Smooth muscle cell of the coronary artery (primary cell): ENCODE measurements around the gene STYX. TPM values are rescaled to one million over a fixed set of nuclear protein-coding genes. Genes with fewer than 3 reads are reported as not detected.

Experiments
- total RNA-seq: library from RNA; depleted of rRNA; stranded (reverse); fragments of >200 nt; gene quantifications from 2 replicates; pipeline ENCODE4 v1.2.3, GENCODE V29; 2014; ENCODE audit warnings: low replicate concordance

The STYX gene, protein sequence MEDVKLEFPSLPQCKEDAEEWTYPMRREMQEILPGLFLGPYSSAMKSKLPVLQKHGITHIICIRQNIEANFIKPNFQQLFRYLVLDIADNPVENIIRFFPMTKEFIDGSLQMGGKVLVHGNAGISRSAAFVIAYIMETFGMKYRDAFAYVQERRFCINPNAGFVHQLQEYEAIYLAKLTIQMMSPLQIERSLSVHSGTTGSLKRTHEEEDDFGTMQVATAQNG
- total RNA-seq = 4.9 and 13.2 TPM in 2 replicates

DNA sequence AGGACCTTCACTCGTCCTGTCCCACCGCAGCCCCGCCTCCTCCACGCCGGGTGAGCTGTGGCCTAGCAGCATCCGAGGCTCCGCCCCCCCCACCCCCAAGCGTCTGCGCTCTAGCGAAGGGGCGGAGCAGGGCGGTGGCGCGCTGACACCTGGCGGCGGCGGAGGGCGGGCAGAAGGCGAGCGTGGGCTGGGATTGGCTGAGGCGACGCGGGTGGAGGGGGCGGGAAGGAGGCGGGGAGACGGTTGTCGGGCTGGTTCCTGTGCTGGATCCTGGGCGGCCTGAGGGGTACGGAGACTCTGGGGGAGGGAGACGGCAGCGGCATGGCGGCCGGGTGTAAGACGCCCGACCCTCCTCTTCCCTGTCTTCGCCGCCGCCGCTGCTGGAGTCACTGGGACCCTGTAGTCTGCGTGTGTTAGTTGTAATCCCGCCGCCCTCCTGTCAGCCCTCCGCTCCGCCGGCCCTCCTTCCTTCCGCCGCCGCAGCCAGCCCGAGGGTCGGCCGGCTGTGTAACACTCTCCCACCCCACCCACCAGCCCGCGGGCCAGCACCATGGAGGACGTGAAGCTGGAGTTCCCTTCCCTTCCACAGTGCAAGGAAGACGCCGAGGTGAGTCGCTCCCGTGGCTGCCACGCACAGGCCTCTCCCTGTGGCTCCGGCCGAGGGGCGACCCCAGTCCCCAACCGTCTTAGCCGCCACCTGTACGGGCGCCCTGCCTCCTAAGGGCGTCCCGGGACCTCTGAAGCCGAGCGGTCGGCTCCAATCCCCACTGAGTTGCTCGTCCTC, at the start of gene STYX:
TSS of gene STYX (plus strand) at position 242 of the 784 bp plus-strand sequence. CDS start at position 551, 309 bp downstream.

DNA sequence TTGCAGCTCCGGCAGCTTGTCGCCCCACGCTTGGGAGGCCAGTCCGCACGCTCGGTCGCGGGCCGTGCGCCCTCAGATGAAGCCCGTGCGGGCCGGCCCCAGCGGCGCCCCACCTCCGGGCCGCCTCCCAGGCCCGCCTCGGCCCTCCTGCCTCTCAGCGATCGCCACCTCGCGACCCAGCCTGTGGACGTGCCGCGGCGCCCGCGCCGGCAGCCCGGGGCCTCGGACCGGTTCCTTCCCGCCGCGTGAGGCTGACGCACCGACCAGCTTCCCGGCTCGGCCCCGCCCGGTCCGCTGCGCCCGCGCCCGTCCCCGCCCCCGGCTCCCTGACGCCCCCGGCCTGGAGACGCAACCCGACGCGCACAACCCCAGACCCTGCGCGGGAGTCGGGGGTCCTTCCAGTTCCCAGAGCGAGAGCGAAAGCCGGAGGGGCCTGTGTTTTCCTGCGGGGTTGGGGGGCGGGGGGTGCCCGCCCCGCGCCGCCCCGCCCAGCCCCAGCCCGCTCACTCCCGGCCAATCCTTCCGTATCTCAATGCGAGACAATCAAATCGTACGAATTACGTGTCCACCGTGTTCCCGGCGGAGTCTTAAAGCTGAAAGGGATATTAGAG, 34.4 kb upstream of the STYX start, which contains the start of gene ERO1A:
TSS of gene ERO1A (minus strand) at position 78 of the 611 bp plus-strand sequence. CDS start at position 1, 77 bp downstream.

DNA sequence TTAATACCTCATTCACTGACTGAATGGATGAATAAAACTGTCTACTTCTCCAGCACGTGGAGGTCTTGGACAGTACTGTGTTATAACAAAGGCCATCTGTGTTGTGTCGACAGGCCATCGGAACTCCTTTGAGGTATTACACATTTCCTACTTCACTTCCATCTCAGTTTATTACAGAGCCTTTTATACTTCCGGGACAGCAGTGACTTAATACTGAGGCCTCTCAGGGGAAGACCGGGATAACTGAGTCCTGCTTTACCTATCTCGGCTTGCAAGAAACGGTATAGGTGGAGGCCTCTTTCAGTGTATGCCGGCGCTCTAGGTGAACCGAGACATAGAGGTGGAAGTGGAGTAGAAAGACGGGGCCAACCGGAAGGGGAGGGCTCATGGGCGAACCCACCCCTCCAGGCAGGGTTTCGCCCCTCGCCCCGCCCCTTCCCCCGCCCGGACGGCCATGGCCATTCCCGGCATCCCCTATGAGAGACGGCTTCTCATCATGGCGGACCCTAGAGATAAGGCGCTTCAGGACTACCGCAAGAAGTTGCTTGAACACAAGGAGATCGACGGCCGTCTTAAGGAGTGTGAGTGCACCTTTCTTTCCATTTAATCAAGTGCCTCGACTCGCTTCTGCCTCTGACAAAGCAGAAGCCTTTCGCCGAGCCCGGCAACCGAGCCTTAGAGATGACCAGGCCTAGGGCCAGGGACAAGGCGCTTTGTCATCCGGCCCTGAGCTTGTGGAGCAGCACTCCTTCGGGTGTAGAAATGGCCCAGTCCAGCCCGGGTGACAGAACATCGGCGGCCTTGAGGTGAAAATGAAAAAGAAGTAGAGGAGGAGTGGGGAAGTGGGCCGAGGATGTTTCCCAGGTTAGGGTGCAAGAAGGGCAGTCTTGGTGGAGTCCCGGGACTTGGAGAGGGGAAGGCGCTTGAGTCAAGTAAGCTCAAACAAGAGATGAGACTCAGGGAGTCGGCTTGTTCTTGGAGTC, 23.0 kb upstream of the STYX start, which contains the start of gene PSMC6:
TSS of gene PSMC6 (plus strand) at position 477 of the 983 bp plus-strand sequence. CDS start at position 497, 20 bp downstream.

DNA sequence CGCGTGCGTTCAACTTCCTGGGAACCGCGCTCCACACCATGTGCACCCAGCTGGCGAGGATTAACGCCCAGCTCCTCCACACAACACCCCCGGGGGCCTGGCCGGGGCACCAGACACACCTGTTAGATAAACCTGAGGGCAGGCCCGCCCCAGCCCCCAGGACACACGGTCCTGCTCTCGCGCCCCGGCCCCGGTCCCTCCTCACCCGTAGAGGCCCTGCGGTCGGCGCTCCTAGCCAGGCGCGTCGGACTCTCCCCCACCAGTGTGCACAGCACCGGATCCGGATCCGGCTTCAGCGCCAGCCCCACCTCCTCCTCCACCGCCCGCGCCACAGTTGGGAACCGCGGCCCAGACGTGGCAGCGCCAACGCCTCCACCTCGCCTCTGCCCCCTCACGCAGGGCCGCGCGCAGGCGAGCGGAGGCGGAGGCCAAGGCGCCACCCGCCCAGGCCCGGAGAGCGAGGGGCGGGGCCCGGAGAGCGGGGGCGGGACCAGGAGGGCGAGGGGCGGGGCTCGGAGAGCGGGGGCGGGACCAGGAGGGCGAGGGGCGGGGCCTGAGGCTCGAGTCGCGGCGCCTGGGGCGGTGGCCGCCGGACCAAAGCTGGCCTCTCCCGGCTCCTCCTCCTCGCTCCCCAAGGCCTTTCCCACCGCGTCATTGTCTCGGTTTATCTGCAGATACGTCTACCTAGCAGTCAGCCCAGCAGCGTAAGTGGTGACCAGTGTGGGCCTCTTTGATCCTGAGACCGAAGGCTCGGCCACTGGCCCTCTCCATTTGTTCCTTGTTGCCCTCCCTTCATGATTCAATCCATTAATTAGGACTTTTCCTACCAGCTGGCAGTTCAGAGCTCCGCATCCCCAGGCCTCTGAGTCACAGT, 61.5 kb downstream of the STYX start, which contains the start of gene GNPNAT1:
TSS of gene GNPNAT1 (minus strand) at position 385 of the 874 bp plus-strand sequence. CDS start 6,957 bp downstream, outside the sequence.

Other genes starting within 250 kb of the STYX start
- 4.4 and 6.5 TPM in 2 replicates for gene TXNDC16, start 177.7 kb upstream of the STYX start, total RNA-seq
- 0.23 and 0.68 TPM in 2 replicates for gene GPR137C, start 177.3 kb upstream of the STYX start, total RNA-seq
- gene ERO1A, start 34.6 kb upstream of the STYX start, total RNA-seq = 22.9 and 34.4 TPM in 2 replicates
- gene PSMC6, start 23.0 kb upstream of the STYX start, total RNA-seq = 57.9 and 85.3 TPM in 2 replicates
- gene GNPNAT1, start 61.4 kb downstream of the STYX start, total RNA-seq = 15.1 and 25.1 TPM in 2 replicates
- 71.0 and 98.9 TPM in 2 replicates for gene FERMT2, start 220.9 kb downstream of the STYX start, total RNA-seq